Endometrial microvascular endothelial cells (primary cell): Measurements from ENCODE around the gene COL6A1. TPM values are rescaled to one million over a fixed set of nuclear protein-coding genes. Genes with fewer than 3 reads are reported as not detected.

ENCODE experiments used
- in situ Hi-C: cut with HindIII; loops from 2 replicates; pipeline ENCODE4 v1.10.0; 2017; ENCODE audit warnings: low sequenced_read_pairs, low pct_unique_long_range_greater_than_20kb; ENCODE audit errors: inconsistent ontology term
- total RNA-seq: library from RNA; depleted of rRNA; stranded (reverse); fragments of >200 nt; gene quantifications from one replicate; pipeline ENCODE4 v1.2.3, GENCODE V29; 2015; ENCODE audit errors: inconsistent ontology term

COL6A1 gene
- total RNA-seq, 1 donor from 2014 or later, result 30.2 TPM

- in situ Hi-C loops, result no loop called here
Measured at GRCh38 chr21:45990741-45991605, 9.4 kb downstream of the COL6A1 start.

GRCh38 chr21:45991606-45992300 lies 10.2 kb downstream of the COL6A1 start:
- in situ Hi-C loops, result no loop called here

- in situ Hi-C loops, result no loop called here
Measured at GRCh38 chr21:45992301-45993209, 11.0 kb downstream of the COL6A1 start.

GRCh38 chr21:45993210-45994085 lies 11.9 kb downstream of the COL6A1 start:
- in situ Hi-C loops, result no loop called here

GRCh38 chr21:45994086-45994661 lies 12.6 kb downstream of the COL6A1 start:
- in situ Hi-C loops, result no loop called here

GRCh38 chr21:45994759-45995685 lies 13.5 kb downstream of the COL6A1 start:
- in situ Hi-C loops, result no loop called here

GRCh38 chr21:45995686-45996179 lies 14.2 kb downstream of the COL6A1 start:
- in situ Hi-C loops, result no loop called here

GRCh38 chr21:45996311-45997204 lies 15.0 kb downstream of the COL6A1 start:
- in situ Hi-C loops, result no loop called here

- in situ Hi-C loops, result no loop called here
Measured at GRCh38 chr21:45997205-45997494, 15.6 kb downstream of the COL6A1 start.

- in situ Hi-C loops, result no loop called here
Measured at GRCh38 chr21:45997495-45998275, 16.1 kb downstream of the COL6A1 start.

GRCh38 chr21:45998276-45998701 lies 16.7 kb downstream of the COL6A1 start:
- in situ Hi-C loops, result no loop called here

GRCh38 chr21:45998871-45999580 lies 17.5 kb downstream of the COL6A1 start:
- in situ Hi-C loops, result no loop called here

- in situ Hi-C loops, result no loop called here
Measured at GRCh38 chr21:45999581-46000181, 18.1 kb downstream of the COL6A1 start.

GRCh38 chr21:46000182-46000730 lies 18.7 kb downstream of the COL6A1 start:
- in situ Hi-C loops, result no loop called here
